ENCODE data around the gene CDH16.
A peak's percentile ranks its signal among the peaks of the same experiment; 100 is the strongest.

CDH16 gene

GRCh38 chr16:66894948-66895688, 23.6 kb downstream of the CDH16 start:
- peak; percentile 43 for DNase-seq

- DNase-seq = no peak
These were observed 24.6 kb downstream of the CDH16 start for GRCh38 chr16:66894055-66894454.

GRCh38 chr16:66891797-66892196, 26.9 kb downstream of the CDH16 start:
- no peak for DNase-seq

- no peak for DNase-seq
These were observed 27.3 kb downstream of the CDH16 start for GRCh38 chr16:66891360-66891759.

- no peak for DNase-seq
These were observed 27.9 kb downstream of the CDH16 start for GRCh38 chr16:66890799-66891198.

GRCh38 chr16:66889622-66890021, 29.1 kb downstream of the CDH16 start:
- DNase-seq = no peak

GRCh38 chr16:66888647-66889615, 29.8 kb downstream of the CDH16 start:
- DNase-seq = no peak

GRCh38 chr16:66886914-66887313, 31.8 kb downstream of the CDH16 start:
- no peak for DNase-seq

GRCh38 chr16:66886321-66886720, 32.4 kb downstream of the CDH16 start:
- DNase-seq = no peak

GRCh38 chr16:66885491-66885890, 33.2 kb downstream of the CDH16 start:
- DNase-seq = no peak

- no peak for DNase-seq
These were observed 36.0 kb downstream of the CDH16 start for GRCh38 chr16:66882702-66883101.

GRCh38 chr16:66881964-66882508, 36.6 kb downstream of the CDH16 start:
- no peak for DNase-seq

- DNase-seq = no peak
These were observed 37.1 kb downstream of the CDH16 start for GRCh38 chr16:66881560-66881959.

GRCh38 chr16:66881014-66881417, 37.7 kb downstream of the CDH16 start:
- no peak for DNase-seq

- peak; percentile 87 for DNase-seq
These were observed 38.2 kb downstream of the CDH16 start, which contains the start of gene PDP2 for GRCh38 chr16:66880288-66881013. PDP2 (plus strand) TSS chr16:66880515; CDS start chr16:66884285, 3,770 bp downstream.

GRCh38 chr16:66878067-66878466, 40.6 kb downstream of the CDH16 start:
- peak; percentile 46 for DNase-seq

GRCh38 chr16:66874079-66874775, 44.5 kb downstream of the CDH16 start:
- no peak for DNase-seq

GRCh38 chr16:66873685-66874055, 45.0 kb downstream of the CDH16 start:
- DNase-seq = no peak

- DNase-seq = peak; percentile 87
These were observed 45.6 kb downstream of the CDH16 start for GRCh38 chr16:66872943-66873684.

- no peak for DNase-seq
These were observed 46.1 kb downstream of the CDH16 start for GRCh38 chr16:66872559-66872942.

- no peak for DNase-seq
These were observed 46.8 kb downstream of the CDH16 start for GRCh38 chr16:66871840-66872239.

All from stimulated activated CD4-positive, alpha-beta T cell treated with anti-CD3 and anti-CD28 coated beads, Interleukin-12 subunit alpha, Interleukin-12 subunit beta, amount 100 ng/mL, for 4 hours (primary cell).